Prostate gland (tissue), 2 donors: ENCODE data around the gene SCGB1D1. TPM values are rescaled to one million over a fixed set of nuclear protein-coding genes. Genes with fewer than 3 reads are reported as not detected.

Experiments
- DNase-seq: peaks from one replicate; pipeline ENCODE4 v3.0.0-alpha.2; 2019; ENCODE audit warnings: low spot score
- H3K27ac ChIP-seq, 2 donors: fragments of 200-600 bp; sonication (generic); 2 replicates each; pipeline ENCODE4 v1.5.1; 2017 to 2019
- H3K27me3 ChIP-seq: fragments of 200-600 bp; sonication (generic); replicated peaks from 2 replicates; pipeline ENCODE4 v1.5.1; 2019; ENCODE audit not compliant: insufficient read depth
- H3K36me3 ChIP-seq, 2 donors: fragments of 200-600 bp; sonication (generic); 1 replicate in 1 of 2; 2 replicates in 1 of 2; pipeline versions ENCODE4 v1.5.1 to v1.8.1; 2017 to 2019
- H3K4me1 ChIP-seq: fragments of 200-600 bp; sonication (generic); replicated peaks from 2 replicates; pipeline ENCODE4 v1.5.1; 2019
- H3K4me3 ChIP-seq, 2 donors: fragments of 200-600 bp; sonication (generic); 2 replicates each; pipeline ENCODE4 v1.5.1; 2017 to 2019
- H3K9me3 ChIP-seq: fragments of 200-600 bp; sonication (generic); 2 replicates; pipeline ENCODE4 v1.5.1; 2017
- POLR2A ChIP-seq: fragments of 450-650 bp; IDR thresholded peaks from one replicate; pipeline ENCODE4 v1.6.1; 2016; ENCODE audit warnings: antibody characterized with exemption, mild to moderate bottlenecking
- POLR2AphosphoS5 ChIP-seq: sonication (generic); formaldehyde crosslinking; IDR thresholded peaks from one replicate; pipeline ENCODE4 v1.6.1; 2017; ENCODE audit warnings: antibody characterized with exemption
- WGBS: methylation state at CpG from one replicate; pipeline ENCODE4 v1.1.5; 2018; 5-methylcytosine and 5-hydroxymethylcytosine counted together
- intact Hi-C: fragments of 100-400 bp; cut with DNase I; formaldehyde crosslinking; loops from one replicate; pipeline ENCODE4 v1.14.2; 2022
- total RNA-seq, 2 donors: library from RNA; depleted of rRNA; stranded (reverse); fragments of >200 nt; gene quantifications; one replicate each; pipeline ENCODE4 v1.1.0, GENCODE V29; 2016
- TF ChIP-seq, protein P1 (sequence below), 4 experiments: fragments of 200-600 bp in 2 of 4; fragments of 450-650 bp in 2 of 4; sonication (generic) in 2 of 4; IDR thresholded peaks; 1 replicate in 3 of 4; 2 replicates in 1 of 4; pipeline ENCODE4 v1.5.1; 2016 to 2019; ENCODE audit warnings: antibody characterized with exemption in 4 of 4, mild to moderate bottlenecking in 2 of 4, moderate library complexity in 2 of 4

SCGB1D1 gene
- total RNA-seq, 2 donors from 2014 or later, result not detected

DNA sequence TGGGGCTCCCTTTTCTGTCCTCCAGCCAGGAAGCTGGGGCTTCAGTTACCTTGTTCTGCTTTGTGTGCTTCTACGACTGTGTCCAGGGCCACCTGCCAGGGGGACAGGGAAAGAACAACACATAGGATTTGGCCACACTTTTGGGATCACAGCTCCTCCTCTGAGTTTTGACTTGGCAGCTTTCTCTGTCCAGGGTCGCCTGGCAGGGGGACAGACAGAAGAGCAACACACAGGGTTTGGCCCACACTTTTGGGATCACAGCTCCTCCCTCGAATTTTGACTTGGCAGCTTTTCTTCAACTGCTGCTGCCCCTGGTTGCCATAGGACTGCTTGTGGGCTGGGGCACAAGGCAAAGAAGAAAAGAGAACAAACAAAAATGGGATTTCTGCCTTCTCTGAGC, 47.1 kb upstream of the SCGB1D1 start:
- Histone ChIP-seq H3K4me3 (no peak overlapping the region), H3K27me3 (no peaks in the 10 kb centered on the region), H3K36me3 (peaks cover 0 to 5% of the 10 kb centered on the region in 2 donors), H3K4me1 (no peaks in the 10 kb centered on the region), H3K9me3 (no peaks in the 10 kb centered on the region), H3K27ac (no peak overlapping the region)
- no peak for DNase-seq
- TF ChIP-seq, protein P1, sequence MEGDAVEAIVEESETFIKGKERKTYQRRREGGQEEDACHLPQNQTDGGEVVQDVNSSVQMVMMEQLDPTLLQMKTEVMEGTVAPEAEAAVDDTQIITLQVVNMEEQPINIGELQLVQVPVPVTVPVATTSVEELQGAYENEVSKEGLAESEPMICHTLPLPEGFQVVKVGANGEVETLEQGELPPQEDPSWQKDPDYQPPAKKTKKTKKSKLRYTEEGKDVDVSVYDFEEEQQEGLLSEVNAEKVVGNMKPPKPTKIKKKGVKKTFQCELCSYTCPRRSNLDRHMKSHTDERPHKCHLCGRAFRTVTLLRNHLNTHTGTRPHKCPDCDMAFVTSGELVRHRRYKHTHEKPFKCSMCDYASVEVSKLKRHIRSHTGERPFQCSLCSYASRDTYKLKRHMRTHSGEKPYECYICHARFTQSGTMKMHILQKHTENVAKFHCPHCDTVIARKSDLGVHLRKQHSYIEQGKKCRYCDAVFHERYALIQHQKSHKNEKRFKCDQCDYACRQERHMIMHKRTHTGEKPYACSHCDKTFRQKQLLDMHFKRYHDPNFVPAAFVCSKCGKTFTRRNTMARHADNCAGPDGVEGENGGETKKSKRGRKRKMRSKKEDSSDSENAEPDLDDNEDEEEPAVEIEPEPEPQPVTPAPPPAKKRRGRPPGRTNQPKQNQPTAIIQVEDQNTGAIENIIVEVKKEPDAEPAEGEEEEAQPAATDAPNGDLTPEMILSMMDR (IDR thresholded peaks at IDR 0.05), result no peak
- TF ChIP-seq POLR2A (no peak), POLR2AphosphoS5 (no peak)
- intact Hi-C loops, result no loop called here
- 21% methylated on average over 3 of the region's 3 CpGs for WGBS

- no peaks in the 10 kb centered on the region for H3K27me3 ChIP-seq
- no peak overlapping the region for H3K4me3 ChIP-seq
- intact Hi-C loops, result no loop called here
- no peak for DNase-seq
- no peaks in the 10 kb centered on the region for H3K4me1 ChIP-seq
- no peak for TF ChIP-seq POLR2AphosphoS5
- TF ChIP-seq, protein P1 (IDR thresholded peaks at IDR 0.05), result no peak
- TF ChIP-seq POLR2A, result no peak
- H3K27ac ChIP-seq, result no peak overlapping the region
- H3K9me3 ChIP-seq, result no peaks in the 10 kb centered on the region
- WGBS, result 100% methylated on average over 1 of the region's 1 CpG
- peaks cover 0 to 5% of the 10 kb centered on the region in 2 donors for H3K36me3 ChIP-seq
Observed at GRCh38 chr11:62143727-62144126, 46.3 kb upstream of the SCGB1D1 start.

- WGBS, result 94% methylated on average over 24 of the region's 24 CpGs
- Histone ChIP-seq H3K27me3 (no peaks in the 10 kb centered on the region), H3K9me3 (no peaks in the 10 kb centered on the region), H3K4me3 (no peak overlapping the region), H3K27ac (no peak overlapping the region), H3K4me1 (no peaks in the 10 kb centered on the region), H3K36me3 (peaks cover 0 to 5% of the 10 kb centered on the region in 2 donors)
- DNase-seq, result no peak
- intact Hi-C loops, result no loop called here
- TF ChIP-seq POLR2A, result no peak
- TF ChIP-seq POLR2AphosphoS5, result no peak
- TF ChIP-seq, protein P1 (IDR thresholded peaks at IDR 0.05), result no peak
Observed at GRCh38 chr11:62144641-62145255, 45.3 kb upstream of the SCGB1D1 start.

GRCh38 chr11:62145261-62145871, 44.6 kb upstream of the SCGB1D1 start:
- no peak for TF ChIP-seq POLR2AphosphoS5
- TF ChIP-seq, protein P1 (IDR thresholded peaks at IDR 0.05), result no peak
- TF ChIP-seq POLR2A, result no peak
- intact Hi-C loops, result no loop called here
- peaks cover 0 to 5% of the 10 kb centered on the region in 2 donors for H3K36me3 ChIP-seq
- no peaks in the 10 kb centered on the region for H3K27me3 ChIP-seq
- WGBS, result 94% methylated on average over 11 of the region's 11 CpGs
- no peaks in the 10 kb centered on the region for H3K9me3 ChIP-seq
- no peak overlapping the region for H3K27ac ChIP-seq
- H3K4me3 ChIP-seq, result no peak overlapping the region
- no peak for DNase-seq
- H3K4me1 ChIP-seq, result no peaks in the 10 kb centered on the region
